Esophagus muscularis mucosa (tissue), 4 donors: Measurements from ENCODE around the gene CSH1. TPM values are rescaled to one million over a fixed set of nuclear protein-coding genes. Genes with fewer than 3 reads are reported as not detected.

ENCODE experiments used
- DNase-seq: peaks from one replicate; pipeline ENCODE4 v3.0.0-alpha.2; 2017; ENCODE audit errors: extremely low spot score
- H3K27ac ChIP-seq, 4 donors: fragments of 200-600 bp; sonication (generic); replicated peaks in 1 of 4; 1 replicate in 3 of 4; 2 replicates in 1 of 4; pipeline ENCODE4 v1.5.1; 2016 to 2019; ENCODE audit warnings: mild to moderate bottlenecking in 1 of 4
- H3K27me3 ChIP-seq, 4 donors: fragments of 200-600 bp; sonication (generic); one replicate each; pipeline versions ENCODE4 v1.5.1 to v1.6.0; 2016 to 2019
- H3K36me3 ChIP-seq, 4 donors: fragments of 200-600 bp; sonication (generic); one replicate each; pipeline ENCODE4 v1.5.1; 2016 to 2019
- H3K4me1 ChIP-seq, 4 donors: fragments of 200-600 bp; sonication (generic); one replicate each; pipeline ENCODE4 v1.5.1; 2016 to 2019
- H3K4me3 ChIP-seq, 4 donors: fragments of 200-600 bp; sonication (generic); 1 replicate in 2 of 4; 2 replicates in 2 of 4; pipeline ENCODE4 v1.5.1; 2016 to 2019; ENCODE audit warnings: mild to moderate bottlenecking in 4 of 4, moderate library complexity in 1 of 4
- H3K9me3 ChIP-seq, 4 donors: fragments of 200-600 bp; sonication (generic); 1 replicate in 3 of 4; 2 replicates in 1 of 4; pipeline ENCODE4 v1.5.1; 2016 to 2019
- CTCF ChIP-seq, 3 experiments: fragments of 200-600 bp in 2 of 3; fragments of 450-650 bp in 1 of 3; sonication (generic) in 2 of 3; IDR thresholded peaks; one replicate each; pipeline ENCODE4 v1.5.1; 2017 to 2019; ENCODE audit warnings: antibody characterized with exemption in 3 of 3, mild to moderate bottlenecking in 2 of 3, moderate library complexity in 1 of 3
- EP300 ChIP-seq: sonication (generic); formaldehyde crosslinking; IDR thresholded peaks from one replicate; pipeline ENCODE4 v1.6.1; 2017; ENCODE audit warnings: antibody characterized with exemption
- POLR2A ChIP-seq: fragments of 450-650 bp; IDR thresholded peaks from one replicate; pipeline ENCODE4 v1.6.1; 2017; ENCODE audit warnings: antibody characterized with exemption, moderate library complexity, mild to moderate bottlenecking, low read depth
- POLR2AphosphoS5 ChIP-seq, 2 donors: sonication (generic); formaldehyde crosslinking; IDR thresholded peaks; one replicate each; pipeline ENCODE4 v1.6.1; 2017; ENCODE audit warnings: antibody characterized with exemption in 2 of 2
- WGBS: methylation state at CpG from one replicate; pipeline ENCODE4 v1.1.5; 2018; 5-methylcytosine and 5-hydroxymethylcytosine counted together
- intact Hi-C: fragments of 100-400 bp; cut with DNase I; formaldehyde crosslinking; loops from one replicate; pipeline ENCODE4 v1.15.1; 2023
- total RNA-seq, 4 donors: library from RNA; depleted of rRNA; stranded (reverse); fragments of >200 nt; gene quantifications; one replicate each; pipeline versions ENCODE4 v1.1.0 to v1.2.1, GENCODE V29; 2016

CSH1 gene
- total RNA-seq, 4 donors from 2014 or later, result not detected

- H3K36me3 ChIP-seq, result no peaks in the 10 kb centered on the region
- no peak overlapping the region for H3K27ac ChIP-seq
- no peak for TF ChIP-seq CTCF (IDR thresholded peaks at IDR 0.05)
- TF ChIP-seq POLR2A, result no peak
- TF ChIP-seq POLR2AphosphoS5 (IDR thresholded peaks at IDR 0.05), result no peak
- no peak overlapping the region for H3K4me3 ChIP-seq
- H3K9me3 ChIP-seq, result no peaks in the 10 kb centered on the region
- no peaks in the 10 kb centered on the region for H3K27me3 ChIP-seq
- WGBS, result 93% methylated on average over 5 of the region's 8 CpGs
- no peaks in the 10 kb centered on the region for H3K4me1 ChIP-seq
- DNase-seq, result no peak
- intact Hi-C loops, result no loop called here
These were observed 41.2 kb downstream of the CSH1 start for GRCh38 chr17:63855185-63855584.

- Histone ChIP-seq H3K9me3 (no peaks in the 10 kb centered on the region), H3K4me3 (no peak overlapping the region), H3K27ac (no peak overlapping the region), H3K27me3 (no peaks in the 10 kb centered on the region), H3K36me3 (no peaks in the 10 kb centered on the region), H3K4me1 (peaks cover 0 to under 1% (median 0%) of the 10 kb centered on the region in 4 donors)
- TF ChIP-seq CTCF (IDR thresholded peaks at IDR 0.05) (no peak), EP300 (no peak), POLR2A (no peak), POLR2AphosphoS5 (IDR thresholded peaks at IDR 0.05) (no peak)
- no peak for DNase-seq
- intact Hi-C loops, result no loop called here
- WGBS, result 89% methylated on average over 5 of the region's 5 CpGs
These were observed 41.7 kb downstream of the CSH1 start for GRCh38 chr17:63854709-63855108.

GRCh38 chr17:63853260-63853659 is 43.1 kb downstream of the CSH1 start:
- Histone ChIP-seq H3K27ac (no peak overlapping the region), H3K4me3 (no peak overlapping the region), H3K36me3 (no peaks in the 10 kb centered on the region), H3K27me3 (no peaks in the 10 kb centered on the region), H3K9me3 (no peaks in the 10 kb centered on the region), H3K4me1 (peaks cover 5 to 15% (median 11%) of the 10 kb centered on the region in 4 donors)
- DNase-seq, result no peak
- WGBS, result 97% methylated on average over 2 of the region's 2 CpGs
- intact Hi-C loops, result no loop called here
- TF ChIP-seq POLR2A, result no peak
- no peak for TF ChIP-seq CTCF (IDR thresholded peaks at IDR 0.05)
- TF ChIP-seq POLR2AphosphoS5 (IDR thresholded peaks at IDR 0.05), result no peak
- TF ChIP-seq EP300, result no peak

- no peaks in the 10 kb centered on the region for H3K36me3 ChIP-seq
- H3K4me1 ChIP-seq, result peaks cover 5 to 15% (median 12%) of the 10 kb centered on the region in 4 donors
- 86% methylated on average over 9 of the region's 9 CpGs for WGBS
- no peak overlapping the region for H3K27ac ChIP-seq
- no peaks in the 10 kb centered on the region for H3K27me3 ChIP-seq
- DNase-seq, result no peak
- no peaks in the 10 kb centered on the region for H3K9me3 ChIP-seq
- intact Hi-C loops, result no loop called here
- H3K4me3 ChIP-seq, result no peak overlapping the region
- TF ChIP-seq POLR2A (no peak), POLR2AphosphoS5 (IDR thresholded peaks at IDR 0.05) (no peak), CTCF (IDR thresholded peaks at IDR 0.05) (no peak), EP300 (no peak)
These were observed 46.0 kb downstream of the CSH1 start for GRCh38 chr17:63850401-63850800.
